GM12878 (cell line): ENCODE measurements around the gene RPL18. TPM values are rescaled to one million over a fixed set of nuclear protein-coding genes. Genes with fewer than 3 reads are reported as not detected.

Experiments
- ATAC-seq: fragments of 200-7000 bp; cut with Tn5 transposase; 3 replicates; pipeline ENCODE4 v1.9.1; 2020; ENCODE audit warnings: mild to moderate bottlenecking, moderate library complexity
- BruUV-seq: library from RNA; stranded (reverse); fragments of 400-500 nt; replicated peaks from 2 replicates; lab custom pipeline; 2021; lab: Mats Ljungman, UMichigan
- CTCF ChIA-PET: fragments of 300-600 bp; sonication (Branson Sonifier 250); formaldehyde crosslinking; extraction: SDS; loops from one replicate; lab custom pipeline; 2021; ENCODE audit warnings: inconsistent platforms; lab: Yijun Ruan, JAX
- POLR2A ChIA-PET: fragments of 350-600 bp; formaldehyde crosslinking; extraction: SDS; loops from one replicate; lab custom pipeline; 2021; ENCODE audit warnings: inconsistent platforms; lab: Charles Lee
- RAD21 ChIA-PET: fragments of 300-600 bp; sonication (Branson Sonifier 250); formaldehyde crosslinking; loops from one replicate; lab custom pipeline; 2023; ENCODE audit warnings: antibody characterized with exemption; ENCODE audit not compliant: unreplicated experiment; lab: Charles Lee
- SMC1A ChIA-PET: fragments of 300-600 bp; sonication (Branson Sonifier 250); formaldehyde crosslinking; loops from one replicate; lab custom pipeline; 2023; ENCODE audit not compliant: unreplicated experiment, uncharacterized antibody; lab: Charles Lee
- DNase-seq: peaks from one replicate; pipeline ENCODE4 v3.0.0-alpha.2; 2011; ENCODE audit warnings: low read depth, low spot score
- FAIRE-seq: peaks from 3 replicates; lab custom pipeline; 2011; peaks lifted over from hg19 to GRCh38; lab: Jason Lieb, UNC
- H2AFZ ChIP-seq: 2 replicates; pipeline ENCODE4 v1.6.0; 2011; ENCODE audit warnings: low read depth, low read length, control low read depth; ENCODE audit not compliant: control insufficient read depth
- H3K27ac ChIP-seq: 2 replicates; pipeline ENCODE4 v1.5.1; 2011; ENCODE audit warnings: control low read depth; ENCODE audit not compliant: control insufficient read depth, insufficient read depth
- H3K27me3 ChIP-seq, 2 experiments: replicated peaks in 1 of 2; 2 replicates each; pipeline versions ENCODE4 v1.6.0 to v1.6.1; 2011; ENCODE audit warnings: low read length in 1 of 2; ENCODE audit not compliant: control insufficient read depth in 2 of 2, insufficient read depth in 2 of 2
- H3K36me3 ChIP-seq, 2 experiments: 2 replicates each; pipeline ENCODE4 v1.5.1; 2011; ENCODE audit warnings: low read length in 1 of 2; ENCODE audit not compliant: control insufficient read depth in 2 of 2, insufficient read depth in 2 of 2
- H3K4me1 ChIP-seq: 2 replicates; pipeline ENCODE4 v1.6.1; 2011; ENCODE audit warnings: mild to moderate bottlenecking, low read length, moderate library complexity, mixed read lengths; ENCODE audit not compliant: control insufficient read depth, insufficient read depth
- H3K4me2 ChIP-seq: 2 replicates; pipeline ENCODE4 v1.6.0; 2011; ENCODE audit warnings: control low read depth; ENCODE audit not compliant: control insufficient read depth, insufficient read depth
- H3K4me3 ChIP-seq: fragments of 200-600 bp; sonication (generic); 2 replicates; pipeline ENCODE4 v1.5.1; 2016
- H3K79me2 ChIP-seq: 2 replicates; pipeline ENCODE4 v1.6.0; 2011; ENCODE audit warnings: low read length; ENCODE audit not compliant: control insufficient read depth, insufficient read depth
- H3K9ac ChIP-seq: 2 replicates; pipeline ENCODE4 v1.8.0; 2011; ENCODE audit warnings: low read length, control low read depth, mixed read lengths; ENCODE audit not compliant: control insufficient read depth, insufficient read depth
- H3K9me3 ChIP-seq: replicated peaks from 3 replicates; pipeline ENCODE4 v1.5.1; 2011; ENCODE audit warnings: mild to moderate bottlenecking, low read length; ENCODE audit not compliant: control insufficient read depth, insufficient read depth
- H4K20me1 ChIP-seq: 2 replicates; pipeline ENCODE4 v1.6.0; 2011; ENCODE audit not compliant: control insufficient read depth, insufficient read depth
- CHD1 ChIP-seq: IDR thresholded peaks from 2 replicates; pipeline ENCODE4 v1.6.1; 2012; ENCODE audit warnings: low read depth, low read length, improper control_type of control experiment
- MTA3 ChIP-seq: IDR thresholded peaks from 2 replicates; pipeline ENCODE4 v1.6.1; 2012; ENCODE audit warnings: low read length, inconsistent platforms, borderline replicate concordance
- NFXL1 ChIP-seq: fragments of 450-650 bp; IDR thresholded peaks from 2 replicates; pipeline ENCODE4 v1.6.1; 2017; ENCODE audit warnings: antibody characterized with exemption, mild to moderate bottlenecking, borderline replicate concordance
- RFX5 ChIP-seq: IDR thresholded peaks from 2 replicates; pipeline ENCODE4 v1.6.1; 2011; ENCODE audit warnings: low read depth, low read length, improper control_type of control experiment
- ZBED1 ChIP-seq: IDR thresholded peaks from 2 replicates; pipeline ENCODE4 v1.6.1; 2016; ENCODE audit warnings: borderline replicate concordance
- WGBS: methylation state at CpG from one replicate; pipeline ENCODE4 v1.1.6; 2016; ENCODE audit warnings: low lambda C conversion rate; ENCODE audit not compliant: insufficient replicate concordance, insufficient coverage; ENCODE audit errors: missing lambda C conversion rate; 5-methylcytosine and 5-hydroxymethylcytosine counted together
- in situ Hi-C: fragments of 300-500 bp; cut with MboI; formaldehyde crosslinking; loops from 9 replicates; pipeline ENCODE4 v1.14.3; 2018; ENCODE audit warnings: mixed read lengths
- intact Hi-C: fragments of 100-400 bp; cut with micrococcal nuclease; formaldehyde crosslinking; loops from one replicate; pipeline ENCODE4 v1.14.2; 2022; ENCODE audit not compliant: unreplicated experiment
- polyA plus RNA-seq, 11 experiments: library from polyadenylated mRNA; depleted of rRNA in 4 of 11; unstranded in 6 of 11; stranded (reverse) in 5 of 11; fragments of >200 nt; fragmentation: Nextera tagmentation in 4 of 11; fragmentation: Illumina TruSeq in 1 of 11; extraction: Ambion mirVana in 4 of 11; extraction: Trizol in 1 of 11; gene quantifications; 1 replicate in 1 of 11; 2 replicates in 10 of 11; pipeline versions ENCODE4 v1.2.1 to v1.2.3, GENCODE V29; 2011 to 2016; ENCODE audit warnings: inconsistent platforms in 2 of 11, missing spikeins in 2 of 11, low read depth in 1 of 11
- total RNA-seq, 4 experiments: library from RNA; depleted of rRNA in 3 of 4; stranded (reverse); fragments of >200 nt in 3 of 4; fragmentation: Illumina TruSeq in 1 of 4; extraction: Trizol in 1 of 4; gene quantifications; 2 replicates each; pipeline versions ENCODE4 v1.2.1 to v1.2.3, GENCODE V29; 2013 to 2021
- TF ChIP-seq, protein P1 (sequence below): fragments of 450-650 bp; IDR thresholded peaks from 2 replicates; pipeline ENCODE4 v1.6.1; 2017; ENCODE audit warnings: mild to moderate bottlenecking, moderate library complexity

The RPL18 gene
- total and polyA plus RNA-seq, 10 of the 15 experiments (the other 5 are each of a cell fraction or from before 2014, with no cell fraction given), result 393 to 4,267 (median 2,019) TPM

DNA sequence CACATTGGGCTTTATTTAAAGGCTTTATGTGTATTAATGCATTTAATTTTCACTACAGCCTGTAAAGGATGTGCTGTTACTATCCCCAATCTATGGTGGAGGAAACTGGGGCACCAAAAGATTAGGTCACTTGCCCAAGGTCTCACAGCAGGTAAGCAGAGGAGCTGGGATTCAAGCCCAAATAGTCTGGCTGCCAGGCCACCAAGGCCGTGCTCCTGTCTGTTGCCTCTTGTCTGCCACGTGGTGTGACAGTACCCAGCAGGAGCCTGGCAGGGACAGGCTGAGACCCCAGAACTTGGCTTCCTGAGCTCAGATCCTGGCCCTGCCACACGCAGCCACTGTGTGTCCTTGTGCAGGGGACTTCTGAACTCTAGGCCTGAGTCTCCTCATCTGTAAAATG is 49.4 kb upstream of the RPL18 start:
- H3K4me1 ChIP-seq, result no peaks in the 10 kb centered on the region
- in situ Hi-C loops, result no loop called here
- ATAC-seq, result no peak
- no peak overlapping the region for H2AFZ ChIP-seq
- TF ChIP-seq MTA3 (no peak), CHD1 (no peak), ZBED1 (no peak)
- TF ChIP-seq, all 136 proteins: peak for 0
- CTCF ChIA-PET, result no interaction called here
- no peak for DNase-seq
- intact Hi-C loops, result no loop called here
- no peaks in the 10 kb centered on the region for H3K27me3 ChIP-seq
- SMC1A ChIA-PET, result no interaction called here
- H4K20me1 ChIP-seq, result no peaks in the 10 kb centered on the region
- H3K36me3 ChIP-seq, result no peaks in the 10 kb centered on the region
- no peaks in the 10 kb centered on the region for H3K79me2 ChIP-seq
- no peak overlapping the region for H3K27ac ChIP-seq
- no peak overlapping the region for H3K4me3 ChIP-seq
- no peak overlapping the region for H3K9ac ChIP-seq
- no TSS peak for BruUV-seq
- POLR2A ChIA-PET, result interaction anchor here (0.6 kb wide), 1 partner anchor 1096 kb away, joined by 3 read pairs; no protein-coding TSS in a partner anchor
- no peak overlapping the region for H3K4me2 ChIP-seq
- WGBS, result 5% methylated on average over 3 of the region's 3 CpGs
- FAIRE-seq, result no peak
- RAD21 ChIA-PET, result no interaction called here
- H3K9me3 ChIP-seq, result no peaks in the 10 kb centered on the region; the same call in 2 of the 3 replicates

DNA sequence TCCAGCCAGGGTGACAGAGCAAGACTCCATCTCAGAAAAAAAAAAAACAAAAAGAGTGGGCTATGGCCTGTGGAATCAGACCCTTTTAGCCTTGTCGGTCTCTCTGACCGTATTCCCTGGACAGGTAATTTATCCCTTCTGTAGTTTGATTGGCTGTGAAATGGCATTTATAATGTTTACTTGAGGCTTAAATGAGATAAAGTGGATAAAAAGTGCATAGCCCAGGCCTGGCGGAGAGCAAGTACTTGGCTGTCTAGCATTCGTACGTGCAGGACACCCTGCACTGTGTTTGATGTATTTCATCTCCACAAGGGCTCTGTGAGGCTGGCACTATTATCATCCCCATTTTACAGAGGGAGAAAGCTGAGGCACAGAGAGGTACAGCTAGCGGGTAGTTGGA is 46.8 kb upstream of the RPL18 start:
- no peaks in the 10 kb centered on the region; the same call in 1 of the 3 replicates for H3K9me3 ChIP-seq
- in situ Hi-C loops, result no loop called here
- CTCF ChIA-PET, result no interaction called here
- no peaks in the 10 kb centered on the region for H3K79me2 ChIP-seq
- no peak overlapping the region for H2AFZ ChIP-seq
- no peak overlapping the region for H3K4me2 ChIP-seq
- BruUV-seq, result no TSS peak
- no peak for FAIRE-seq
- no peak for TF ChIP-seq NFXL1
- TF ChIP-seq RFX5, result no peak
- TF ChIP-seq, protein P1, sequence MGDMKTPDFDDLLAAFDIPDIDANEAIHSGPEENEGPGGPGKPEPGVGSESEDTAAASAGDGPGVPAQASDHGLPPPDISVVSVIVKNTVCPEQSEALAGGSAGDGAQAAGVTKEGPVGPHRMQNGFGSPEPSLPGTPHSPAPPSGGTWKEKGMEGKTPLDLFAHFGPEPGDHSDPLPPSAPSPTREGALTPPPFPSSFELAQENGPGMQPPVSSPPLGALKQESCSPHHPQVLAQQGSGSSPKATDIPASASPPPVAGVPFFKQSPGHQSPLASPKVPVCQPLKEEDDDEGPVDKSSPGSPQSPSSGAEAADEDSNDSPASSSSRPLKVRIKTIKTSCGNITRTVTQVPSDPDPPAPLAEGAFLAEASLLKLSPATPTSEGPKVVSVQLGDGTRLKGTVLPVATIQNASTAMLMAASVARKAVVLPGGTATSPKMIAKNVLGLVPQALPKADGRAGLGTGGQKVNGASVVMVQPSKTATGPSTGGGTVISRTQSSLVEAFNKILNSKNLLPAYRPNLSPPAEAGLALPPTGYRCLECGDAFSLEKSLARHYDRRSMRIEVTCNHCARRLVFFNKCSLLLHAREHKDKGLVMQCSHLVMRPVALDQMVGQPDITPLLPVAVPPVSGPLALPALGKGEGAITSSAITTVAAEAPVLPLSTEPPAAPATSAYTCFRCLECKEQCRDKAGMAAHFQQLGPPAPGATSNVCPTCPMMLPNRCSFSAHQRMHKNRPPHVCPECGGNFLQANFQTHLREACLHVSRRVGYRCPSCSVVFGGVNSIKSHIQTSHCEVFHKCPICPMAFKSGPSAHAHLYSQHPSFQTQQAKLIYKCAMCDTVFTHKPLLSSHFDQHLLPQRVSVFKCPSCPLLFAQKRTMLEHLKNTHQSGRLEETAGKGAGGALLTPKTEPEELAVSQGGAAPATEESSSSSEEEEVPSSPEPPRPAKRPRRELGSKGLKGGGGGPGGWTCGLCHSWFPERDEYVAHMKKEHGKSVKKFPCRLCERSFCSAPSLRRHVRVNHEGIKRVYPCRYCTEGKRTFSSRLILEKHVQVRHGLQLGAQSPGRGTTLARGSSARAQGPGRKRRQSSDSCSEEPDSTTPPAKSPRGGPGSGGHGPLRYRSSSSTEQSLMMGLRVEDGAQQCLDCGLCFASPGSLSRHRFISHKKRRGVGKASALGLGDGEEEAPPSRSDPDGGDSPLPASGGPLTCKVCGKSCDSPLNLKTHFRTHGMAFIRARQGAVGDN, result no peak
- TF ChIP-seq, all 136 proteins: peak for 0
- Histone ChIP-seq H4K20me1 (no peaks in the 10 kb centered on the region), H3K36me3 (no peaks in the 10 kb centered on the region), H3K27me3 (no peaks in the 10 kb centered on the region), H3K27ac (no peak overlapping the region), H3K4me3 (no peak overlapping the region), H3K4me1 (peaks cover 8% of the 10 kb centered on the region), H3K9ac (no peak overlapping the region)
- no peak for ATAC-seq
- no peak for DNase-seq
- intact Hi-C loops, result no loop called here
- ChIA-PET POLR2A (no interaction called here), SMC1A (interaction anchor here (1.2 kb wide), 1 partner anchor 9 kb away, joined by 4 read pairs; no protein-coding TSS in a partner anchor), RAD21 (interaction anchor here (1.4 kb wide), 1 partner anchor 9 kb away, joined by 3 read pairs; no protein-coding TSS in a partner anchor)
- 84% methylated on average over 6 of the region's 6 CpGs for WGBS
